ENCODE data around the gene NCK1. TPM values are rescaled to one million over a fixed set of nuclear protein-coding genes. Genes with fewer than 3 reads are reported as not detected.

The NCK1 gene
- total and polyA plus RNA-seq, 2 of the 13 experiments (the other 11 are each of a cell fraction or from before 2014, with no cell fraction given): 14.7 to 30.4 TPM

- TF ChIP-seq MXI1 (IDR thresholded peaks at IDR 0.05; ENCODE audit: borderline replicate concordance, low read depth, low read length) (no peak), FOXP1 (IDR thresholded peaks at IDR 0.05) (no peak), FOXP1 (CRISPR knock-in tag; IDR thresholded peaks at IDR 0.05) (no peak), CHD2 (IDR thresholded peaks at IDR 0.05; ENCODE audit: low read depth, low read length) (no peak), MIER3 (CRISPR knock-in tag; IDR thresholded peaks at IDR 0.05; ENCODE audit: borderline replicate concordance) (no peak), ZNF138 (CRISPR knock-in tag; IDR thresholded peaks at IDR 0.05; ENCODE audit: low read depth) (peak; percentile 76; the same call in 1 of the 2 replicates), YEATS4 (CRISPR knock-in tag; IDR thresholded peaks at IDR 0.05; ENCODE audit: borderline replicate concordance) (no peak), ZNF432 (CRISPR knock-in tag; IDR thresholded peaks at IDR 0.05; ENCODE audit: borderline replicate concordance) (no peak), FIP1L1 (IDR thresholded peaks at IDR 0.05; ENCODE audit: borderline replicate concordance, insufficient read depth, low read depth, low read length) (no peak), TAF15 (IDR thresholded peaks at IDR 0.05; ENCODE audit: low read depth, low read length, poor library complexity, severe bottlenecking) (no peak), ZNF33A (CRISPR knock-in tag; IDR thresholded peaks at IDR 0.05; ENCODE audit: borderline replicate concordance) (peak; percentile 35; the same call in 1 of the 2 replicates), HDAC6 (IDR thresholded peaks at IDR 0.05; ENCODE audit: low read depth, low read length) (no peak), HNF4G (IDR thresholded peaks at IDR 0.05; ENCODE audit: borderline replicate concordance, low read depth, low read length) (no peak), HNF4G (CRISPR knock-in tag; IDR thresholded peaks at IDR 0.05; ENCODE audit: borderline replicate concordance, low read depth) (0 out of 2 replicates have a peak, but pooled peaks have one; percentile 22), KAT2B (IDR thresholded peaks at IDR 0.05; ENCODE audit: borderline replicate concordance, low read depth, low read length) (no peak), GLI4 (CRISPR knock-in tag; IDR thresholded peaks at IDR 0.05; ENCODE audit: borderline replicate concordance) (no peak; the same call in 1 of the 2 replicates), CREM (IDR thresholded peaks at IDR 0.05) (no peak), CREM (CRISPR knock-in tag; IDR thresholded peaks at IDR 0.05) (no peak), SP140L (CRISPR knock-in tag; IDR thresholded peaks at IDR 0.05; ENCODE audit: borderline replicate concordance) (no peak), GMEB1 (CRISPR knock-in tag; IDR thresholded peaks at IDR 0.05; ENCODE audit: borderline replicate concordance) (peak; percentile 30; the same call in 1 of the 2 replicates), NBN (conservative IDR thresholded peaks at IDR 0.05) (no peak), STAT5B (CRISPR knock-in tag; IDR thresholded peaks at IDR 0.05) (no peak)
- TF ChIP-seq, protein P1, sequence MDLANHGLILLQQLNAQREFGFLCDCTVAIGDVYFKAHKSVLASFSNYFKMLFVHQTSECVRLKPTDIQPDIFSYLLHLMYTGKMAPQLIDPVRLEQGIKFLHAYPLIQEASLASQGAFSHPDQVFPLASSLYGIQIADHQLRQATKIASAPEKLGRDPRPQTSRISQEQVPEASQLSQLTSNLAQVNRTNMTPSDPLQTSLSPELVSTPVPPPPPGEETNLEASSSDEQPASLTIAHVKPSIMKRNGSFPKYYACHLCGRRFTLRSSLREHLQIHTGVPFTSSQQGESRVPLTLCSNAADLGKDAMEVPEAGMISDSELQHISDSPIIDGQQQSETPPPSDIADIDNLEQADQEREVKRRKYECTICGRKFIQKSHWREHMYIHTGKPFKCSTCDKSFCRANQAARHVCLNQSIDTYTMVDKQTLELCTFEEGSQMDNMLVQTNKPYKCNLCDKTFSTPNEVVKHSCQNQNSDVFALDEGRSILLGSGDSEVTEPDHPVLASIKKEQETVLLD (CRISPR knock-in tag; IDR thresholded peaks at IDR 0.05; ENCODE audit: low read depth): no peak
- TF ChIP-seq, protein P2, sequence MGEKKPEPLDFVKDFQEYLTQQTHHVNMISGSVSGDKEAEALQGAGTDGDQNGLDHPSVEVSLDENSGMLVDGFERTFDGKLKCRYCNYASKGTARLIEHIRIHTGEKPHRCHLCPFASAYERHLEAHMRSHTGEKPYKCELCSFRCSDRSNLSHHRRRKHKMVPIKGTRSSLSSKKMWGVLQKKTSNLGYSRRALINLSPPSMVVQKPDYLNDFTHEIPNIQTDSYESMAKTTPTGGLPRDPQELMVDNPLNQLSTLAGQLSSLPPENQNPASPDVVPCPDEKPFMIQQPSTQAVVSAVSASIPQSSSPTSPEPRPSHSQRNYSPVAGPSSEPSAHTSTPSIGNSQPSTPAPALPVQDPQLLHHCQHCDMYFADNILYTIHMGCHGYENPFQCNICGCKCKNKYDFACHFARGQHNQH (CRISPR knock-in tag; IDR thresholded peaks at IDR 0.05): 0 out of 2 replicates have a peak, but pooled peaks have one; percentile 17
- TF ChIP-seq, protein P3, sequence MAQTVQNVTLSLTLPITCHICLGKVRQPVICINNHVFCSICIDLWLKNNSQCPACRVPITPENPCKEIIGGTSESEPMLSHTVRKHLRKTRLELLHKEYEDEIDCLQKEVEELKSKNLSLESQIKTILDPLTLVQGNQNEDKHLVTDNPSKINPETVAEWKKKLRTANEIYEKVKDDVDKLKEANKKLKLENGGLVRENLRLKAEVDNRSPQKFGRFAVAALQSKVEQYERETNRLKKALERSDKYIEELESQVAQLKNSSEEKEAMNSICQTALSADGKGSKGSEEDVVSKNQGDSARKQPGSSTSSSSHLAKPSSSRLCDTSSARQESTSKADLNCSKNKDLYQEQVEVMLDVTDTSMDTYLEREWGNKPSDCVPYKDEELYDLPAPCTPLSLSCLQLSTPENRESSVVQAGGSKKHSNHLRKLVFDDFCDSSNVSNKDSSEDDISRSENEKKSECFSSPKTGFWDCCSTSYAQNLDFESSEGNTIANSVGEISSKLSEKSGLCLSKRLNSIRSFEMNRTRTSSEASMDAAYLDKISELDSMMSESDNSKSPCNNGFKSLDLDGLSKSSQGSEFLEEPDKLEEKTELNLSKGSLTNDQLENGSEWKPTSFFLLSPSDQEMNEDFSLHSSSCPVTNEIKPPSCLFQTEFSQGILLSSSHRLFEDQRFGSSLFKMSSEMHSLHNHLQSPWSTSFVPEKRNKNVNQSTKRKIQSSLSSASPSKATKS (CRISPR knock-in tag; IDR thresholded peaks at IDR 0.05): no peak
These were observed 43.1 kb upstream of the NCK1 start, which contains the start of gene SLC35G2 (continued) for GRCh38 chr3:136818769-136819391.
